Heart left ventricle (tissue), 16 donors: Measurements from ENCODE around the gene OR51E1. TPM values are rescaled to one million over a fixed set of nuclear protein-coding genes. Genes with fewer than 3 reads are reported as not detected.
A peak's percentile ranks its signal among the peaks of the same experiment; 100 is the strongest.

Experiments used
- ATAC-seq, 4 donors: fragments of 200-7000 bp; cut with Tn5 transposase; one replicate each; pipeline ENCODE4 v1.9.1; 2020 to 2022; ENCODE audit warnings: moderate library complexity in 4 of 4, mild to moderate bottlenecking in 3 of 4, moderate number of reproducible peaks in 1 of 4
- DNase-seq, 5 donors: peaks; one replicate each; pipeline ENCODE4 v3.0.0-alpha.2; 2020
- H3K27ac ChIP-seq, 12 donors: fragments of 200-600 bp; sonication (generic) in 4 of 12; one replicate each; pipeline versions ENCODE4 v1.5.0 to v1.8.0; 2016 to 2022; ENCODE audit warnings: mild to moderate bottlenecking in 2 of 12
- H3K27me3 ChIP-seq, 9 donors: fragments of 200-600 bp; sonication (generic) in 2 of 9; one replicate each; pipeline versions ENCODE4 v1.5.1 to v1.8.0; 2016 to 2022; ENCODE audit warnings: mild to moderate bottlenecking in 3 of 9
- H3K36me3 ChIP-seq, 9 donors: fragments of 200-600 bp; sonication (generic) in 2 of 9; one replicate each; pipeline versions ENCODE4 v1.5.0 to v1.8.0; 2018 to 2022; ENCODE audit warnings: mild to moderate bottlenecking in 2 of 9
- H3K4me1 ChIP-seq, 12 donors: fragments of 200-600 bp; sonication (generic) in 4 of 12; one replicate each; pipeline versions ENCODE4 v1.5.0 to v1.8.0; 2016 to 2022; ENCODE audit warnings: mild to moderate bottlenecking in 3 of 12
- H3K4me3 ChIP-seq, 12 donors: fragments of 200-600 bp; sonication (generic) in 4 of 12; one replicate each; pipeline versions ENCODE4 v1.5.0 to v1.8.0; 2017 to 2022; ENCODE audit warnings: mild to moderate bottlenecking in 9 of 12, moderate library complexity in 4 of 12
- H3K9me3 ChIP-seq, 12 donors: fragments of 200-600 bp; sonication (generic) in 4 of 12; one replicate each; pipeline versions ENCODE4 v1.5.0 to v1.8.0; 2016 to 2022; ENCODE audit warnings: mild to moderate bottlenecking in 1 of 12
- POLR2A ChIP-seq, 2 donors: fragments of 450-650 bp; IDR thresholded peaks; one replicate each; pipeline ENCODE4 v1.6.1; 2017; ENCODE audit warnings: antibody characterized with exemption in 2 of 2, mild to moderate bottlenecking in 2 of 2, moderate library complexity in 2 of 2
- WGBS, 4 donors: extraction: QIAGEN DNeasy Blood & Tissue Kit in 2 of 4; methylation state at CpG; one replicate each; pipeline versions ENCODE4 v1.1.5 to v1.1.7; 2013 to 2018; 5-methylcytosine and 5-hydroxymethylcytosine counted together
- intact Hi-C, 10 donors: fragments of 100-400 bp; cut with DNase I; formaldehyde crosslinking; loops; one replicate each; pipeline versions ENCODE4 v1.11.1 to v1.14.2; 2022
- long read RNA-seq, 3 donors: library from polyadenylated mRNA; unstranded; transcript quantifications; one replicate each; pipeline ENCODE4 v2.0.0, GENCODE V29; 2020 to 2021
- polyA plus RNA-seq, 2 donors: library from polyadenylated mRNA; stranded (reverse); fragments of 200-250 nt; gene quantifications; one replicate each; pipeline ENCODE4 v1.2.3, GENCODE V29; 2013
- total RNA-seq, 9 donors: library from RNA; depleted of rRNA in 2 of 9; stranded (reverse); fragments of >200 nt in 2 of 9; fragmentation: NEBNext Ultra II Directional in 3 of 9; extraction: Animal tissue kit (Norgen Biotek cat#: 25700) in 3 of 9; gene quantifications; one replicate each; pipeline versions ENCODE4 v1.1.0 to v1.2.4, GENCODE V29; 2016 to 2023
- TF ChIP-seq, protein P1 (sequence below), 12 donors: fragments of 200-600 bp; sonication (generic) in 4 of 12; IDR thresholded peaks; one replicate each; pipeline versions ENCODE4 v1.5.0 to v1.8.0; 2018 to 2022; ENCODE audit warnings: antibody characterized with exemption in 12 of 12, mild to moderate bottlenecking in 5 of 12
- donor health status: ischemic (EF 13 %, LVEDD 7.1; RV severe dilation, severe dysfunction).
- donor health status: healthy with polysubstance abuse.
- donor health status: DM: no; HTN: yes; CAD: no.
- donor health status: DM: no; HTN: no; CAD: no.
- donor health status: ischemic (EF 25% LVEDD 6.9; RV normal size, moderate dysfunction).
- donor health status: ischemic (EF 25% LVEDD 5.7; RV mildly dilated, moderate dysfunction).
- donor health status: healthy.
- donor health status: DM: yes; HTN: yes; CAD: no.
- donor health status: ischemic (EF 35%, LVEDD 5.7; RV mildly dilated, moderate dysfunction).
- donor health status: nonischemic (EF 11% LVEDD 7.7; RV severe dilation, severe dysfunction).
- donor health status: DM: yes; HTN: yes; CAD: no.
- donor health status: PGD.
- donor health status: ischemic (EF 29% LVEDD 5.4; RV normal size, mild dysfunction).
- donor health status: nonischemic (EF 23%, LVEDD 6.1; RV moderate dilation, normal function).

The OR51E1 gene
- total RNA-seq, result 1 to 10 TPM in 8 of 9 donors, under 1 TPM in 1; 0.69 to 4.3 (median 2.2) TPM
- 1 to 10 TPM; 1.8 to 2.1 TPM for polyA plus RNA-seq
- long read RNA-seq, donor 1, partial matches to known transcripts, result 0 of 7 reads
- long read RNA-seq, donor 1, other reads (novel, unspliced or antisense), result 2 of 7 reads
- long read RNA-seq, donor 2, transcript OR51E1-201 (2 exons, 3,612 nt), result major isoform, 5 of 7 reads
- long read RNA-seq, donor 2, partial matches to known transcripts, result 0 of 7 reads
- long read RNA-seq, donor 2, other reads (novel, unspliced or antisense), result 1 of 7 reads
- long read RNA-seq, donor 3, transcript OR51E1-201 (2 exons, 3,612 nt), result major isoform, 6 of 6 reads
- long read RNA-seq, donor 3, partial matches to known transcripts, result 0 of 6 reads
- long read RNA-seq, donor 3, other reads (novel, unspliced or antisense), result 0 of 6 reads

DNA sequence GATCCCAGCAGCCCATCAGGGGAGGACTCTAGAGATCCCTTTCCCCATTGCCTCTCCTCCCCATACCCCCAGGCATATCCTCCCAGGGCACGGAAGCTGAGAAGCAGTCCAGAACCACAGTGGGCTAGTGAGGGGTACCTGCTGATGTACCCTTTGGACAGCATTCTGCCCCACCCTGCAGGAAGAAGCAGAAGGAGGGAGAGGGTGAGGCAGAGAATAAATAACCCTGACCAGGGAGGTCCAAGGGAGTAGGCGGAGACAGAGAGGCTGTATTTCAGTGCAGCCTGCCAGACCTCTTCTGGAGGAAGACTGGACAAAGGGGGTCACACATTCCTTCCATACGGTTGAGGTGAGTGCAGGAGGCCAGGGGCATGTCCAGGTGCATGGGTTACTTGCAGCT, at the start of gene OR51E1:
TSS of gene OR51E1 (plus strand) at position 301 of the 400 bp plus-strand sequence. CDS start 8,545 bp downstream, outside the sequence.
- WGBS, 4 donors, result 48 to 59% (median 56%) methylated on average over 3 of the region's 3 CpGs
- TF ChIP-seq POLR2A (IDR thresholded peaks at IDR 0.05), result no peak
- TF ChIP-seq, protein P1, sequence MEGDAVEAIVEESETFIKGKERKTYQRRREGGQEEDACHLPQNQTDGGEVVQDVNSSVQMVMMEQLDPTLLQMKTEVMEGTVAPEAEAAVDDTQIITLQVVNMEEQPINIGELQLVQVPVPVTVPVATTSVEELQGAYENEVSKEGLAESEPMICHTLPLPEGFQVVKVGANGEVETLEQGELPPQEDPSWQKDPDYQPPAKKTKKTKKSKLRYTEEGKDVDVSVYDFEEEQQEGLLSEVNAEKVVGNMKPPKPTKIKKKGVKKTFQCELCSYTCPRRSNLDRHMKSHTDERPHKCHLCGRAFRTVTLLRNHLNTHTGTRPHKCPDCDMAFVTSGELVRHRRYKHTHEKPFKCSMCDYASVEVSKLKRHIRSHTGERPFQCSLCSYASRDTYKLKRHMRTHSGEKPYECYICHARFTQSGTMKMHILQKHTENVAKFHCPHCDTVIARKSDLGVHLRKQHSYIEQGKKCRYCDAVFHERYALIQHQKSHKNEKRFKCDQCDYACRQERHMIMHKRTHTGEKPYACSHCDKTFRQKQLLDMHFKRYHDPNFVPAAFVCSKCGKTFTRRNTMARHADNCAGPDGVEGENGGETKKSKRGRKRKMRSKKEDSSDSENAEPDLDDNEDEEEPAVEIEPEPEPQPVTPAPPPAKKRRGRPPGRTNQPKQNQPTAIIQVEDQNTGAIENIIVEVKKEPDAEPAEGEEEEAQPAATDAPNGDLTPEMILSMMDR (IDR thresholded peaks at IDR 0.05), result no peak
- ATAC-seq (peak in 2 of 4 donors; percentile 17 to 20), DNase-seq (peak in 1 of 5 donors; percentile 18)
- H3K27ac ChIP-seq, result peak within 1 kb of the TSS; percentile 15 to 94 (median 83)
- H3K4me1 ChIP-seq, result peaks cover 11 to 70% (median 35%) of the 10 kb centered on the region in 12 donors
- H3K4me3 ChIP-seq, result peak within 1 kb of the TSS in 11 of 12 donors; percentile 6 to 61 (median 51)
- intact Hi-C loops, result no loop called here
- H3K9me3 ChIP-seq, result no peaks in the 10 kb centered on the region
- H3K36me3 ChIP-seq, result no peaks in the 10 kb centered on the region
- H3K27me3 ChIP-seq, result no peaks in the 10 kb centered on the region

- H3K27me3 ChIP-seq, result no peaks in the 10 kb centered on the region
- no peak for DNase-seq
- H3K4me1 ChIP-seq, result peaks cover 0 to 27% (median 14%) of the 10 kb centered on the region in 12 donors
- intact Hi-C loops, result loop anchor here in 1 of 10 donors (5.0 kb wide), 1 partner anchor 418 kb away; no protein-coding TSS in a partner anchor
- H3K9me3 ChIP-seq, result no peaks in the 10 kb centered on the region
- H3K36me3 ChIP-seq, result peaks cover 0 to 53% (median 51%) of the 10 kb centered on the region in 9 donors
- no peak overlapping the region for H3K4me3 ChIP-seq
- ATAC-seq, result no peak
- TF ChIP-seq POLR2A (IDR thresholded peaks at IDR 0.05), result no peak
- TF ChIP-seq, protein P1 (IDR thresholded peaks at IDR 0.05), result no peak
- 86 to 94% (median 89%) methylated on average over 4 of the region's 4 CpGs for WGBS, 4 donors
- H3K27ac ChIP-seq, result no peak overlapping the region
Observed at GRCh38 chr11:4605057-4605456, 38.7 kb upstream of the OR51E1 start.

GRCh38 chr11:4606231-4607015, 37.4 kb upstream of the OR51E1 start:
- peaks cover 0 to 35% (median 17%) of the 10 kb centered on the region in 12 donors for H3K4me1 ChIP-seq
- peak overlapping the region in 8 of 12 donors; percentile 67 to 91 (median 80) for H3K4me3 ChIP-seq
- intact Hi-C loops, result loop anchor here in 1 of 10 donors (5.0 kb wide), 1 partner anchor 419 kb away; no protein-coding TSS in a partner anchor
- H3K36me3 ChIP-seq, result peaks cover 0 to 40% (median 37%) of the 10 kb centered on the region in 9 donors
- no peak for ATAC-seq
- WGBS, 4 donors, result 75 to 80% (median 75%) methylated on average over 1 of the region's 1 CpG
- H3K27me3 ChIP-seq, result no peaks in the 10 kb centered on the region
- no peaks in the 10 kb centered on the region for H3K9me3 ChIP-seq
- no peak for TF ChIP-seq POLR2A (IDR thresholded peaks at IDR 0.05)
- TF ChIP-seq, protein P1 (IDR thresholded peaks at IDR 0.05), result no peak
- peak overlapping the region in 6 of 12 donors; percentile 15 to 97 (median 92) for H3K27ac ChIP-seq
- DNase-seq, result no peak
